Glutamatergic neuron (in vitro differentiated cells): ENCODE results near the gene NT5C1A. TPM values are rescaled to one million over a fixed set of nuclear protein-coding genes. Genes with fewer than 3 reads are reported as not detected.

Experiments
- DNase-seq: peaks from one replicate; pipeline ENCODE4 v3.0.0; 2022
- H3K27ac Mint-ChIP-seq: one replicate; pipeline ENCODE4 v1.8.0; 2020; ENCODE audit warnings: mild to moderate bottlenecking, mixed read lengths, inconsistent platforms; ENCODE audit not compliant: unreplicated experiment
- H3K27me3 Mint-ChIP-seq: one replicate; pipeline ENCODE4 v1.8.0; 2020; ENCODE audit warnings: mild to moderate bottlenecking, moderate library complexity, mixed read lengths, inconsistent platforms; ENCODE audit not compliant: unreplicated experiment
- H3K36me3 Mint-ChIP-seq: one replicate; pipeline ENCODE4 v1.8.0; 2020; ENCODE audit warnings: mild to moderate bottlenecking, mixed read lengths, inconsistent platforms; ENCODE audit not compliant: unreplicated experiment
- H3K4me1 Mint-ChIP-seq: one replicate; pipeline ENCODE4 v1.8.0; 2020; ENCODE audit warnings: mild to moderate bottlenecking, low read depth, mixed read lengths, inconsistent platforms; ENCODE audit not compliant: unreplicated experiment
- H3K4me3 Mint-ChIP-seq: one replicate; pipeline ENCODE4 v1.8.0; 2020; ENCODE audit warnings: mild to moderate bottlenecking, mixed read lengths, inconsistent platforms; ENCODE audit not compliant: unreplicated experiment
- H3K9me3 Mint-ChIP-seq: one replicate; pipeline ENCODE4 v1.8.0; 2020; ENCODE audit warnings: mild to moderate bottlenecking, moderate library complexity, mixed read lengths, inconsistent platforms; ENCODE audit not compliant: unreplicated experiment
- CTCF ChIP-seq: fragments of 200-600 bp; sonication (generic); IDR thresholded peaks from one replicate; pipeline ENCODE4 v1.5.0; 2021; ENCODE audit not compliant: partially characterized antibody, unreplicated experiment
- total RNA-seq: library from RNA; stranded (reverse); fragmentation: NEBNext Ultra II Directional; extraction: Animal tissue kit (Norgen Biotek cat#: 25700); gene quantifications from one replicate; pipeline ENCODE4 v1.2.1, GENCODE V29; 2021; ENCODE audit not compliant: unreplicated experiment

NT5C1A gene
- total RNA-seq, 1 donor from 2014 or later = not detected

- no peak for DNase-seq
- no peak overlapping the region for H3K27ac Mint-ChIP-seq
- H3K27me3 Mint-ChIP-seq = peaks cover 38% of the 10 kb centered on the region
- H3K9me3 Mint-ChIP-seq = no peaks in the 10 kb centered on the region
- no peaks in the 10 kb centered on the region for H3K4me1 Mint-ChIP-seq
- no peak for TF ChIP-seq CTCF
- H3K4me3 Mint-ChIP-seq = no peak overlapping the region
- H3K36me3 Mint-ChIP-seq = peaks cover 5% of the 10 kb centered on the region
Measured at GRCh38 chr1:39687243-39687642, 15.3 kb upstream of the NT5C1A start.

GRCh38 chr1:39685071-39685470 is 13.2 kb upstream of the NT5C1A start:
- Mint-ChIP-seq H3K27me3 (peaks cover 35% of the 10 kb centered on the region), H3K4me3 (no peak overlapping the region), H3K27ac (no peak overlapping the region), H3K9me3 (no peaks in the 10 kb centered on the region), H3K4me1 (no peaks in the 10 kb centered on the region), H3K36me3 (peaks cover 5% of the 10 kb centered on the region)
- no peak for TF ChIP-seq CTCF
- no peak for DNase-seq

DNA sequence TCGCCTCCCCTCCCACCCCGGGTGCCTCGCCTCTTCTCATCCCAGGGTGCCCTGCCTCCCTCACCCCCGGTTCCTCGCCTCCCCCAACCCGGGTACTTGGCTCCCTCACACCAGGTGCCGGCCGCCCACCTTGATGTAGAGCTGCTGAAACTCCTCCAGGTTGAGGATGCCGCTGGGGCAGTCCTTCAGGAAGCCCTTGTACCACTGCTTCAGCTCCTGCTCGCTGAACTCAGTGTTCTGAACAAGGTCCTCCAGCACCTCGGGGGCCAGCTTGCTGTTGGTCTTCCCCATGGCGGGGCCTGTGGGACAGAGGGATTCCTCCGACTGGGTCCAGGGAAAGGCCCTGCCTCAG is 12.4 kb upstream of the NT5C1A start:
- Mint-ChIP-seq H3K27ac (no peak overlapping the region), H3K36me3 (peaks cover 5% of the 10 kb centered on the region), H3K9me3 (no peaks in the 10 kb centered on the region), H3K4me1 (no peaks in the 10 kb centered on the region), H3K4me3 (no peak overlapping the region), H3K27me3 (peaks cover 34% of the 10 kb centered on the region)
- no peak for DNase-seq
- no peak for TF ChIP-seq CTCF

- no peaks in the 10 kb centered on the region for H3K9me3 Mint-ChIP-seq
- H3K4me3 Mint-ChIP-seq = no peak overlapping the region
- H3K4me1 Mint-ChIP-seq = no peaks in the 10 kb centered on the region
- peaks cover 34% of the 10 kb centered on the region for H3K27me3 Mint-ChIP-seq
- H3K36me3 Mint-ChIP-seq = peaks cover 5% of the 10 kb centered on the region
- no peak for TF ChIP-seq CTCF
- DNase-seq = no peak
- H3K27ac Mint-ChIP-seq = no peak overlapping the region
Measured at GRCh38 chr1:39683591-39684312, 11.8 kb upstream of the NT5C1A start.

GRCh38 chr1:39681999-39682398 is 10.1 kb upstream of the NT5C1A start:
- no peaks in the 10 kb centered on the region for H3K4me1 Mint-ChIP-seq
- no peak overlapping the region for H3K4me3 Mint-ChIP-seq
- DNase-seq = no peak
- H3K9me3 Mint-ChIP-seq = no peaks in the 10 kb centered on the region
- H3K27ac Mint-ChIP-seq = no peak overlapping the region
- peaks cover 5% of the 10 kb centered on the region for H3K36me3 Mint-ChIP-seq
- no peak for TF ChIP-seq CTCF
- peaks cover 28% of the 10 kb centered on the region for H3K27me3 Mint-ChIP-seq
